ENCODE measurements around the gene PLEKHM3.
A peak's percentile ranks its signal among the peaks of the same experiment; 100 is the strongest.
"Not testable (repeated sequence)": the region's sequence is repeated elsewhere in the genome, so short reads cannot be mapped to it uniquely, and the experiment has no call there.

The PLEKHM3 gene

DNA sequence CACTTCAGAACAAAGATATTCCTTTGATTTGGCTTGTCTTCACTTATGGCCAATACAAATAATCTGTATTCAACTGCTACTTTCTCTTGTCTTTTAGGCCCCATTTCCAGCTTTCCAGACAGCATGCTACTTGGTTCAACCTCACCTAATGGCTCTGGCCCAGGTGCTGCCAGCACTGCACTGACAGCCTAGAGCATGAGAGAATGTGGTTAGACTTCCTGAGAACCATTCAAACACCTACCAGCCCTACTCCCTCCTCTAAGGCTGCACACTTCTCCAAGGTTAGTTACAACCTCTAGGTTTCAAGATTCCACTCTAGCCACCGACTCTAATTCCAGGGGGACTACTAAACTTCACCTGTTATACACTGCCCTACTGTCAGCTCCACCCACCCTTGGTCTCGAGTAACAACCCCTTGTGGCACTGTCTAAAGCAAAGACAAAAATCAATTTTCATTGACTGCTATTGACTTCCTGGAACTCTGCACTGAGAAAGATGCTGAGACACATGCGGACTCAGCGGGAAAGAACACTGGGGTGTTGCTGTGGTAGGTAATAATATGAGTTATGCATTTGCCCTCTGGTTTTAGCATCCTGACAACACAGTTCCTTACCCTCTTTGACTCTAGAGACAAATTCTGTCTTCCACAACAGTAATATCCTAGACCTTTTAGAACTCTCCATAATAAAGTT, 38.2 kb downstream of the PLEKHM3 start:
- DNase-seq: no peak

DNA sequence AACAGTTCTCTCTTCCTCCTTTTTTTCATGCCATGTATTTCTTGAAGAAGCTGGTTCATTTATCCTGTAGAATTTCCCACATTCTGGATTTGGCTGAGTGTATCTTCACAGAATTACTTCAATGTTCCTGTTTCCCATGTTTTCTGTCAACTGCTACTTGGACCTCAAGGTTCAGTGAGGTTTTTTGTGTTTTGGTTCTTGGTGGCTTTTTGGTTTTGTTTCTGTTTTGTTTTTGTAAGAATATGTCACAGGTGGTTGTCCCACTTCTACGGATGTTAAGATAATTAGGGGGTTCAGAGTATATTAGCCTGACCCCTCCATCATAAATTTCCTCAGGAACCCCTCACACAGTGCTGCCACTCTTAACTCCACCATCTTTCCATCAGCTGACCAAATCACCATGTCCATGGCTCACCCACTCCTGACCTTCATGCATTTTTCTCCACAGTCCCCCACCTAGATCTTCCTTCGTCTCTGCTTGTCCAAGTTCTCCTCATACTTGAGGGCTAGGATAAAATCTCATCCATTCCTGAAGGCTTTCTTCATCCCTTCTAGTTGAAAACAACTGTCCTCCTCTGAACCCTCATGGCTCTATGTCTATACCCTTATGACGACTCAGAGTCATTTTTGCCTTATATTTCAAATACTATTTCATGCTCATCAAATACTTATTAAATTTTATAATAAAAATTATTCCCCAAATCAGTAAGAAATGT, 40.4 kb downstream of the PLEKHM3 start:
- no peak for DNase-seq

DNA sequence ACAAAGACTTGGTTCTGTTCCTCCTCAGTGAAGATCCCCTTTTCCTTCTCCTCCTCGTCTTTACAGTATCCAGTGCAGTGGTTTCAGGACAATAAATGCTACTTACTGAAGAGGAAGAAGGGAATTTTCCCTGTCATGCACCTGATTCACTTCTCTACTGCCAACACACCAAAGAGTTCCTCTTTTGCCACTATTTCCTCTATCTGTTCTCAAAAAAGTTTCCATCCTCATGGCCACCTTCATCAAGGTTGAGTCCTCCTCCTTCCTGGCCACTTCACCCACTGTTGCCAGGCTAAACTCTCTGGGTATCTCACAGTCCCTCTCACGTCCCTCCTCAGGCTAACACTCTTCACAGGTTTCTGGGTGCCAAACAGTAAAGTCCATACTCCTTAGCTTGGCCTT, 41.7 kb downstream of the PLEKHM3 start:
- DNase-seq: no peak

DNA sequence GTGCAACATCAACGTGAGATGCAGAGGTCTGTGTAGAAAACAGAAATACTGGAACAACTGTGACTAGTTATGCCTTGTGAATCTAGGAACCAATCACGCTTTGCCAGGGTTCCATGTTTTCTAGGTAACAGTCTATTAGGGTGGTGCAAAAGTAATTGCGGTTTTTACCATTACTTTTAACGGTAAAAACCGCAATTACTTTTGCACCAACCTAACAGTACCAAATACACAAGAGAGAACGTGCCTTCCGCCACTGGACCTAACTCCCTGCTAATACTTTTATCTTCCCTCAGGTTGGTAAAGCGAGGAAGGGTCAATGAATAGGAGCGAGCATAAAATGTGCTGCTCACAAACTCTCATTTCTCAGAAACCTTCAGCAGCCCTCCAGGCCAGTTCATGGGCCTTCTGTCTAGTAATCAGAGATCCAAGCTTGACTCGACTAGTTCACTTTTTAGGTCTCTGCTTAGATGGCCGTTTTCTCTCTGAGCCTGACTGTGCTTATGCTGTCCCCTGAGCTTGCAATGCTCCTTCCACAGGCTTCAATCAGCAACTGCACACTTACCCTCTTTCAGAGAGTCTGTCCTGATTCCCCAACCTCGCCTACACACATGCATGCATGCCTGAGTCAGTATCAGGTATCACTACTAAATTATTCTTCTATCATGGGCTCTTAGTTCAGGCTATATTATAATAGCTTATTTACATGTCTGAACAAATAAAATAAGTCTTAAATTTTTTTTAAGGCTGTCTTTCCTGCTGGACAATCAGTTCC, 47.0 kb downstream of the PLEKHM3 start:
- DNase-seq: no peak

DNA sequence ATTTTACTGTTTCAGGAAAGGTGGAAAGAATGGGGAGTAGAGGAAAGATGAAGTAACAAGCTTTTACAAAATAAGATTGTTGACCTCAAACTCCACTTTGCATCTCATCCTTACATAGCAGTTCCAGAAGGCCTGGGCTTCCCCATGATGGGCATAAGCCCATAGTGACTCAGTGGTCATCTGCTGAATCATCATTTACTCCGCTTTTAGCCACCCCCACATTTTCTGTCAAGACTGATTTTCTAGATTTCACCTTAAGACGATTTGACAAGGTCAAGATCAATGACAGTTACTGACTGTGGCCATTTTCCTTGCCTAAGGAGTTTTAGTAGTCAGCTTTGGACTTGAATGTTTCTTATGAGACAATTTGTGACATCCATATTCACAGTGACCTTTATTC, 49.4 kb downstream of the PLEKHM3 start:
- no peak for DNase-seq

DNA sequence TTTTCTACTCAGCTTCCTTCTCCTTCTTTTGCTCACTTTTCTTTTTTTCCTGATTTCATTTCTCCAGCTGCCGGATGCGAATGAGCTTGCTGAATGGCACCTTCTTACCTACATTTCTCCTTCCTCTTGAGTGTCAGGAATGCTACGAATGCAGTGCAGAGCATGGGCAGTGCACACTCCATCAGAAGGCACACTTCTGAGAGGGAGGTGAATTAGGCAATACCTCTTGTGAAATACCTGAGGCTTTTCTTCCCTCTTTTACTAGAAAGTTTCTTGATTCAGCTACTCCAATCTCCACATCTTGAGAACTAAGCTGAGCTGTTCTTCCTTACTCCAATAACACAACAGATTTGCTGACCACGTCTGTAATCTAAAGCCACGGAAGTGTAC, 51.1 kb downstream of the PLEKHM3 start:
- peak; percentile 3 for DNase-seq

DNA sequence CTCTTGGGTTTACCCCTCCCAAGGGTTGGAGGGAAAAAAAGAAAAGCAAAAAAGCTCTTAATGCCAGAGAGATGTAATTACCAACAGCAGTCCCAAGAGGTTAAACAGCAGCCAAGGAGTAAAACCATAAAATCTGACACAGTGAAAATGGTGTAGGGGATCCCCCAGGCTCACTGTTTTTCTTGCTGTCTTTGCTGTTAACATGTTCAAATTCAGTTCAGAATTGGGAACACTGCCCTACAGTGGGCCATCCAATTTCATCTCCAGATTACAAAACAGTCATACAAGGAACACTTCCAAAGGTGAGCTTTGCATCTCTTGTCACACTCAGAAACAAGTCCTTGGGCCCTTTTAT, 54.5 kb downstream of the PLEKHM3 start:
- no peak for DNase-seq

DNA sequence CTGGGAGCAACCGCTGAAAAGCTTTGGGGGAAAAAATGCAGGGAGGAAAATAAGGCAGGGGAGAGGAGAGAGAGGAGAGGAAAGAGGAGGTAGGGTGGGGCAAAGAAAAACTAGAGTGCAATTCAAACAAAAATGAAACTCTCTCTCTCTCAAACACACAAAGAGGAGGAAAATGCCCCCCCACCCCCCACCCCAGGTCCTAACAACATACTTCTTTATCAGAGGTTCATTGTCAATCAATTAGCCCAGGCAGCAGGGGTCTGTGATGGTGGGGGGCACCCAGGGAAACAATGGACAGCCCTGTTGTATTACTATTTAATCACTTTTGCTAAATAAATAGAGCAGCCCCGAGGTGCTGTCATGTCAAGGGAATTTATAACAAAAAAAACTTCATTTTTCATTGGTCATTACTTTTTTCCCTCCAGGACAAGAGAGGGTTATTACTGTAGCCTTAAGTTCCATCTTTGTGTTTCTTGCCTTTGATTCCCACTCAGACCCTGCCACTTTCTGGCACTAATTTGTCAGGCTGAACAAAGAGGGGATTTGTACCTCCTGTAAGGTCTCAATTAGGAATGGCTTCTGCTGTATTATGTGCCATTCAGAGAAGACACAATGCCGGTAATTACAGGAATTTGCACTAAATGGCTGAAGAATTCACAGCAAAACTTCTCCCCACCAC, 55.0 kb downstream of the PLEKHM3 start:
- no peak for DNase-seq

DNA sequence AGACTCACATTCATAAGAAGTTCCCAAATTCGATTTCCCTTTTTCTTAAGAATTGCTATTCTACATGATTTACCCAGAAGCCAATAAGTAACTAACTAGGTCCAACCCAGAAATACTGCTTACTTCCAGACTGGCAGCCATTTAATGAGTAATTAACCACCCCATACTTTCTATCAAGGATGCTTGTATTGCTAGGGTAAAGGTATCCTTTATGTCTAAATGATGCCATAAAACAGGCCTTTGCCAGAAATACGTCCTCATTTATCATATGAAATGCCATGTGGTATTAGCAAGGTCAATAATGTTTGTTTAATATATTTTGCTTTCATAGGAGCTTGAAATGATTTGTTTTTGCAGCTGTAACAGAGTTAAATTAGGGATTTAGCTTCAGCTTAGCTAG, 56.1 kb downstream of the PLEKHM3 start:
- DNase-seq: no peak

DNA sequence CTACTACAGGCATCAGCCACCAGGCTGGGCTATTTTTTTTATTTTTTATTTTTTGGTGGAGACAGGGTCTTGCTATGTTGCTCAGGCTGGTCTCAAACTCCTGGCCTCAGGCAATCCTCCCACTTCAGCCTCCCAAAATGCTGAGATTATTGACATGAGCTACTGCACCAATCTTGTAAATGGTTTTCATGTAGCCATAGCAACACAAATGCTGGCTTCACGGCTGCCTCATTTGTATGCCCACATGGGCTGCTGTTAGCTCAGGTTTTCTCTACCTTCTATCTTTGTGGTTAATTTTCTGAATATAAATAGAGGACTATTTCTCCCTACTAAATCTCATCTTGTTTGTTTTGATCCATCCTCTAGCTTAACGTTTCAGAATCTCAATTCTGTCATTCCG, 58.2 kb downstream of the PLEKHM3 start:
- no peak for DNase-seq

DNA sequence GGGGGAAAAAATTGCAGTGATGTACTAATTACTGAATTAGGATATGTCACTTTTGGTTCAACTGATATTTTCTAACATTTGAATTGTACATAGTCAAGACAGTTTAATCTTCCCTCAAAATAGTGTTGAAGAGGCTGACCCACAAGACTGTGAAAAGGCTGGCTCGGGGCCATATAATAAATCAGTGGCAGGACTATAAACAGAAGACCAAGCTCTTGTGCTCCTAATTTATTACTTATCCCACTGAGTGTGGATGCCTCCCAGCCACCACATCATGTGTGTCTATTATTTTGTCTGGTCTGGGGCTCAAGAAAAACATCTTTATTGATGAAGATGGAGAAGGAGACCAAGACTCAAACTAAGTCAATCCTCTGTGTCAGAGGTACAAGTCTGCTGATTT, 64.4 kb downstream of the PLEKHM3 start:
- no peak for DNase-seq

DNA sequence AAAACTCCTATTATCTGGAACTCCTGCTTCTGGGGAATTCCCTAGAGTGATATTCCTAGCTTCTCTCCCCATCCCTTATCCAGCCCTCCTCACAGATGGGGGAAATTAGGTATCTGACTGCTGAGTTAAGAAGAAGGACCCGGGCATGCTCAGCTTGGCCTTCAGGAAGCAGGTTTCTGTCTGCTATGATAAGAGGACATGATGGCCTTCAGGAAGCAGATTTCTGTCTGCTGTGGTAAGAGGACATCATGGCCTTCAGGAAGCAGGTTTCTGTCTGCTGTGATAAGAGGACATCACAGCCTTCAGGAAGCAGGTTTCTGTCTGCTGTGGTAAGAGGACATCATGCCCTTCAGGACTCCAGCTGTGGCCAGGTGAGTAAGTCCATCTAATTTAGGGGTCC, 65.2 kb downstream of the PLEKHM3 start:
- no peak for DNase-seq

DNA sequence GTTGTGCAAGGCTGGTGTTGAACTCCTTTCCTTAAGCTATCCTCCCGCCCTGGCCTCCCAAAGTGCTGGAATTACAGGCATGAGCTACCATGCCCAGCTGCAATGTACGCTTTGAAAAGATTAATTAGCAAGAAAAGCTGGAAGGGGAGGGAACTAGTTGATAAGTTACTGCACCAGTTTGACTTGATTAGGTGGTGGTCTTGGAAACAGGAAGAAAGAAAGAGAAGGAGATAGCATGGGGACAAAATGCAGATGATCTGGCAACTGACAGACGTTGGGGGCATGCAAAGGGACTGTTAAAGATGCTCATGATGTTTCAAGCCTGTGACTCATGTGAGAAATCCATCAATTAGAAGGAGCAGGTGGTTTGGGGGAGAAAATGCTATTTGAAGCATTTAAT, 68.6 kb downstream of the PLEKHM3 start:
- DNase-seq: no peak

DNA sequence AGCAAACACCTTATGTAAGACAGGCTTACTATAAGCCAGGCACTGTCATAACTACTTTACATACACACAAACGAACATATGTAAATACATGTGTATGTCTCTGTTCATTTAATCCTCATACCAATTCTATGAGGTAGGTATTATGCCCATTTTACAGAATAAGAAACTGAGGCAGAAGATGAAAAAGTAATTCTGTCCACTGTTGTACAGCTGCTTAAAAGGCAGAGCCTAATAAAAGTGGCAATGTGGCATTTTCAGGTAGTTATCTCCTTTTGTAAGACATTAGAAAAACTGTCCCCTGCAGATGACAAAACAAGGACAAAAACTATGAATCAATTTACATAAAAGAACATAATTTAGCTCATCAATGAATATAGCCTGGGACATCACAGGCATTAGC, 69.9 kb downstream of the PLEKHM3 start:
- no peak for DNase-seq

DNA sequence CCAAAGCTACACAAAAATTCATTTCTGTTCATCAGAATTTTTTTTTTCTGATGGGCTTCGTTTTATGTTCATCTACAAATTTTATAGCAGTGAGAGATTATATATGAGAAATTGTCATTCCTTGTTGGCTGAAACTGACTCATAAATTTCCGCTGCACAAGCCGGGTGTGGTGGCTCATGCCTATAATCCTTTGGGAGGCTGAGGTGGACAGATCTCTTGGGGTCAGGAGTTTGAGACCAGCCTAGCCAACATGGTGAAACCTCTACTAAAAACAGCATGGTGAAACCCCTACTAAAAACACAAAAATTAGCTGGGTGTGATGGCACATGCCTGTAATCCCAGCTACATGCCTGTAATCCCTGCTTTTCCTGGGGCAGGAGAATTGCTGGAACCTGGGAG, 72.0 kb downstream of the PLEKHM3 start:
- DNase-seq: no peak

DNA sequence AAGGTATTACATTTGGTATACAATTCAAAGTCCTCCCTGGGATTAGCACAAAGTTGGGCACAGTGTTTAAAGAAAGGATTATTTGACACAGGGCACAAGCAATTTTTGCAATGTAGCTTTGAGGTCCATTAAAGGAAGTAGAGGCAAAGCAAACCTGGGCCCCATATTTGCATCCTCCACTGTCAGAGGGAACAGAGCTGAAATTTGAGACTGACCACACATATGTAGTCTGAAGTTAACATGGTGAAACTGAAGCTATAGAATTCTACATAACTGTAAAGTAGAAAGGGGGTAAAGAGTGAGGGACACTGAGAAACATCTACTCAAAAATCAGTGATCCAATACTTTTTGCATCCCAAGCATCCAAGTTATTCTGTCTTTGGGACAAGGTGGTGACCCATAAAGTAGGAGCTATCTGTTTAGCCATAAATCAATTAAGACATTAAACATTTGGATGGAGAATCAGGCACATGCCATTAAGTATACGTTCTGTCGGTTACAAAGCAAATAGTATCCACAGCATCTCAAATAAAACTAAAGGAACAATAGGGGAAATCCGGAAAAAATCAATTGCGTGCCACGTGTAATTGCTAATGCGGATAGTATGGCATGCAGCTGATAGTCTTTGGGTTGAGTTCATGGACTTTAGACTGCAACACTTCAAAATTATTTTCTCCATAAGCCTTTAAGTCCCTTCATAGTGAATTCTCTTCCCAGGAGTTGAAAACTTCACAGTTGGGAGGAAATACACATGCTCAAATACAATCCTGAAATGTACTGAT, 72.6 kb downstream of the PLEKHM3 start:
- DNase-seq: no peak

DNA sequence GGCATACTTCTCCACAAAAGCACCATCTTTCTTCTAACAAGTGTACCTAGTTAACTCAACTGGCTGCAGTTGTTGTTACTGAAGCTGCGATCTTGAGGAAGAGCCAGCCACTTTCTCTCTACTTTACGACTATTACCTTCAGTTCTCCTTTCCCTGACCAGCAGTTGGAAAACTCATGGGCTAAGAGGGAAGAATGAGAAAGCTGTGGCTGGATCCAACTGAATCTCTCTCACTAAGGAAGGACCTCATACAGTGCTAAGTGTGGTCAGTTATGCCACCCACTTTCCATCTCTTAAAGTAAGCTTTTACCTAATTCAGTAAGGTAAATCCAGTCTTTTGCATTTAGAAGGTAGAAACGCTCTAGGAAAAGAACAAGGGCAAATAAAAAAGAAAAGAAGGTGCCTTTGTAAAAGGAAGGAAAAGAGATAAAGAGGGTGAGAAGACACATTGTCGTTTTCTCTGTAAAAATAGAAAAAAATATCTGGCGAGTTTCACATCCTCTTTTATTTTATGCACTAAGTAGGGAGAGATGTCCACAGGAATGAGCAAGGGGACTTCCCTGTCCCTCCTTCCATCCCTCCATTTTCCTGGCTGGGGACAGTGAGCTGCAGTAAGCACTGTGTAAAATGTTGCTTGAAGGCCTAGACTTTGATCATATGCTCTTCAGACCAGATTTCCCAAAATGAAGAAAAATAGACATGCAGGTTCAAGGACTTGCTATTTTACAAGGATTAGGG, 73.4 kb downstream of the PLEKHM3 start:
- DNase-seq: no peak

DNA sequence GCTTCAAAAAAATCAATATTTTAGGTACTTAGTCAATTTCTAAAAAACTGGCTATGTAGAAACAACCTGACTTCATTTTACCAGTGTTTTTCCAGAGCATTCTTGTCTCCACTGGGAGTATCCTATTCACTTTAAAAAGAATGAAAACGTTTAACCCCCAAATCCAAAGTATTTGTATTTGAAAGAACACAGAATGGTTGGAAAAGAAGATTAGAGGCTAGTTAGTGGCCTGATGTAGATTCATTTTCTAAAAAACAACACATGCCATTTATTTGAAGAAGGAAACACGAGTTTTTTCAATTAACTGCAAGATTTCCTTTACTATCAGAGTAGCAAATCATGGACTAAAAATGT, 74.6 kb downstream of the PLEKHM3 start:
- DNase-seq: no peak

DNA sequence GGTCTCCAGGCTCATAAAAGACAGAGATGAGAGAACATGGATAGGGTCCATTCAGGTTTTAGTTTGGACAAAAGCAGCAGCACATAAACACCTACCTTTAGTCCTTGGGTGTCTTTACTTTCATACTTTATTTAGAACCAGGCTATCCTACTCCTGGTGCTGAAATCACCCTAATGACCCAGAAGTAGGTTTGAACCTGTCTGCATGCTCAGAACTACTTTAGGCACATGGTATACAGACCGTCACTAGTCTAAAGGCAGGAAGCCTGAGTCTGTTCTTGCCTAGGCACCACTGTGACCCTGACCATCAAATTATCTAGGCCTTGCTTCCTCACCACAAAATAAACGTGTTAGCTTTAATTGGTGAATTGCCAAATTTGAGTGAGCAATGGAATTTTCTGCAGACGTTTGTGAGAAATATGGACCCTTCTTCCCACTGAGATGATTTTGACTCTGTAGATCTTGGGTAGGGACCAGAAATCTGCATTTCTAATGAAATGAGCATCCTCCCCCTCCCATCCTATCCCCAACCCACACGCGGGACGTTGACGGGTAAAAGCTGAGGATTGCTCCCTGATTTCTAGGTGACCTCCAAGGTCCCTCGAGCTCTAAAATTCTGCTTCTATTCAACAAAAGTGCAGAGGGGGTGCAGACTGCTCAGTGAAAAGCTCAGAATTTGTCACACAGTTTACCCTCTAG, 75.1 kb downstream of the PLEKHM3 start:
- DNase-seq: no peak

DNA sequence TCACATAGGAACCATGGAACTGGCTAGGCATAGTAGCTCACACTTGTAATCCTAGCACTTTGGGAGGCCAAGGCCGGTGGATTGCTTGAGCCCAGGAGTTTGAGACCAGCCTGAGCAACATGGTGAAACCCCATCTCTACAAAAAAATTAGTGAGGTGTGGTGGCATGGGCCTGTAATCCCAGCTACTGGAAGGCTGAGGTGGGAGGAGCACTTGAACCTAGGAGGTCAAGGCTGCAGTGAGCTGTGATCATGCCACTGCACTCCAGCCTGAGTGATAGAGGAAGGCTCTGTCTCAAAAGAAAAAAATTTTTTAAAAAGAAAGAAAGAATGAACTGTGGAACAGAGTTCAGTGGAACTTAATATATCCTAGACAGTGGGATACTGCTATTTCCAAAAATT, 76.1 kb downstream of the PLEKHM3 start:
- DNase-seq: not testable (repeated sequence)

DNA sequence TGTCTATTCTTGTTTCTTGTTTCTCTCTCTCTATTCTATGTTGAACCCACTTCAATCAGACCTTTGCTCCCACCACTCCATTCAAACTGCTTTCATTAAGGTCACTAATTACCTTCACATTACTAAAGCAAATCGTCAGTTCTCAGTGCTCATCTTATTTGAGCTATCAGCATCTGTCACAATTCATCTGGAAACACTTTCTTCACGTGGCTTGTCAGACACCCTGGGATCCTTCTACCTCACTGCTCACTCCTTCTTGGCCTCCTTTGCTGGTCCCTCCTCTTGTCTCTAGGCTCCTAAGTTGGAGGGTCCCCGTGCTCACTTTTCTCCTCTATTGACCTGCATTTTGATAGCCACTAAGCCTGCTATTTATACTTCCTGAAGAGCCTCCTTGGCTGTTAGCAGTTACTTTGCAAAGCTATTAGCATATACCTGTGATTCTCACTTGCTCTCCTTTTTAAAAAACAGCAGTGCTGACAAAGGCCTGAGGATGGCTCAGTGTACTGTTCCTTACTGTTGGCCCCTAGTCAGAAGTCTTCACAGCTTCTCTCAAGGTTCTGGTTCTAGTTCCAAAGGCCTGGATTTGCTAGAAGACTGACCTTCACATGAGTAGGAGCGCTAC, 80.2 kb downstream of the PLEKHM3 start:
- DNase-seq: no peak
